LNCAP (cell line): Measurements from ENCODE around the gene KCNK6.

Experiments
- CTCF ChIP-seq: fragments of 450-650 bp; IDR thresholded peaks from 2 replicates; pipeline ENCODE4 v1.5.1; 2017; ENCODE audit warnings: mild to moderate bottlenecking

Gene KCNK6

GRCh38 chr19:38319421-38320258 lies at the start of gene KCNK6:
TSS of gene KCNK6 (plus strand) at chr19:38319845. CDS start at chr19:38319951, 106 bp downstream.
- no peak for TF ChIP-seq CTCF

- TF ChIP-seq CTCF, result no peak
These were observed 49.0 kb upstream of the KCNK6 start for GRCh38 chr19:38270587-38271167.

GRCh38 chr19:38273499-38273898 lies 46.1 kb upstream of the KCNK6 start:
- TF ChIP-seq CTCF, result no peak

GRCh38 chr19:38274739-38275138 lies 44.9 kb upstream of the KCNK6 start:
- no peak for TF ChIP-seq CTCF

- no peak for TF ChIP-seq CTCF
These were observed 42.6 kb upstream of the KCNK6 start for GRCh38 chr19:38276942-38277517.

GRCh38 chr19:38277549-38277948 lies 42.1 kb upstream of the KCNK6 start:
- no peak for TF ChIP-seq CTCF

- no peak for TF ChIP-seq CTCF
These were observed 41.5 kb upstream of the KCNK6 start for GRCh38 chr19:38277969-38278680.
